Loucy (cell line): Measurements from ENCODE around the gene GSDME.

ENCODE experiments used
- H2AFZ ChIP-seq: fragments of 200-600 bp; sonication (generic); 2 replicates; pipeline ENCODE4 v1.6.0; 2016; ENCODE audit warnings: antibody characterized with exemption, mild to moderate bottlenecking, low read length, moderate library complexity
- H3F3A ChIP-seq: fragments of 200-600 bp; 2 replicates; pipeline ENCODE4 v1.6.0; 2016; ENCODE audit warnings: antibody characterized with exemption, low read depth, mild to moderate bottlenecking
- H3K27me3 ChIP-seq: fragments of 200-600 bp; sonication (generic); 2 replicates; pipeline ENCODE4 v1.6.1; 2014; ENCODE audit warnings: low read length, mild to moderate bottlenecking; ENCODE audit not compliant: insufficient read depth, poor library complexity, severe bottlenecking
- H3K36me3 ChIP-seq: fragments of 200-600 bp; sonication (generic); 2 replicates; pipeline ENCODE4 v1.6.1; 2016; ENCODE audit warnings: low read length; ENCODE audit not compliant: insufficient read depth
- H3K4me1 ChIP-seq: fragments of 200-600 bp; sonication (generic); 2 replicates; pipeline ENCODE4 v1.5.1; 2014; ENCODE audit warnings: low read length, mild to moderate bottlenecking; ENCODE audit not compliant: insufficient read depth, poor library complexity, severe bottlenecking
- H3K4me2 ChIP-seq: fragments of 200-600 bp; sonication (generic); 2 replicates; pipeline ENCODE4 v1.6.0; 2014; ENCODE audit warnings: antibody characterized with exemption, low read length, low read depth, mild to moderate bottlenecking; ENCODE audit not compliant: poor library complexity, severe bottlenecking
- H3K4me3 ChIP-seq: fragments of 200-600 bp; sonication (generic); 2 replicates; pipeline ENCODE4 v1.5.1; 2014; ENCODE audit warnings: low read length, mild to moderate bottlenecking, mixed read lengths; ENCODE audit not compliant: poor library complexity, severe bottlenecking
- H3K79me2 ChIP-seq: fragments of 200-600 bp; sonication (generic); 2 replicates; pipeline ENCODE4 v1.6.1; 2014; ENCODE audit warnings: low read length; ENCODE audit not compliant: insufficient read depth
- H3K9ac ChIP-seq: fragments of 200-600 bp; sonication (generic); 2 replicates; pipeline ENCODE4 v1.6.0; 2014; ENCODE audit warnings: mild to moderate bottlenecking, low read depth, low read length, moderate library complexity; ENCODE audit not compliant: poor library complexity, severe bottlenecking
- H3K9me2 ChIP-seq: fragments of 200-600 bp; sonication (generic); replicated peaks from 2 replicates; pipeline ENCODE4 v1.6.1; 2016; ENCODE audit warnings: low read depth, low read length, mixed read lengths
- H3K9me3 ChIP-seq: fragments of 200-600 bp; sonication (generic); 2 replicates; pipeline ENCODE4 v1.6.1; 2014; ENCODE audit warnings: mild to moderate bottlenecking, antibody characterized with exemption, low read length, low read depth; ENCODE audit not compliant: insufficient read depth
- H4K20me1 ChIP-seq: fragments of 200-600 bp; sonication (generic); 2 replicates; pipeline ENCODE4 v1.6.0; 2014; ENCODE audit warnings: antibody characterized with exemption, low read length, mild to moderate bottlenecking; ENCODE audit not compliant: insufficient read depth, poor library complexity, severe bottlenecking
- CTCF ChIP-seq: fragments of 200-600 bp; sonication (generic); conservative IDR thresholded peaks from 2 replicates; pipeline ENCODE4 v1.5.1; 2014; ENCODE audit warnings: mild to moderate bottlenecking, antibody characterized with exemption, low read length
- EZH2phosphoT487 ChIP-seq: fragments of 200-600 bp; IDR thresholded peaks from 2 replicates; pipeline ENCODE4 v1.6.1; 2018; ENCODE audit warnings: antibody characterized with exemption, mild to moderate bottlenecking, moderate library complexity, borderline replicate concordance

The GSDME gene

GRCh38 chr7:24709051-24709450, 48.2 kb downstream of the GSDME start:
- Histone ChIP-seq H3K9ac (no peak overlapping the region), H3K4me1 (no peaks in the 10 kb centered on the region), H3K9me2 (no peaks in the 10 kb centered on the region), H4K20me1 (no peaks in the 10 kb centered on the region), H2AFZ (no peak overlapping the region), H3K4me3 (no peak overlapping the region), H3K4me2 (no peak overlapping the region), H3K79me2 (no peaks in the 10 kb centered on the region), H3K27me3 (no peaks in the 10 kb centered on the region), H3K36me3 (no peaks in the 10 kb centered on the region), H3K9me3 (no peaks in the 10 kb centered on the region), H3F3A (no peaks in the 10 kb centered on the region)
- TF ChIP-seq EZH2phosphoT487 (no peak), CTCF (no peak)

DNA sequence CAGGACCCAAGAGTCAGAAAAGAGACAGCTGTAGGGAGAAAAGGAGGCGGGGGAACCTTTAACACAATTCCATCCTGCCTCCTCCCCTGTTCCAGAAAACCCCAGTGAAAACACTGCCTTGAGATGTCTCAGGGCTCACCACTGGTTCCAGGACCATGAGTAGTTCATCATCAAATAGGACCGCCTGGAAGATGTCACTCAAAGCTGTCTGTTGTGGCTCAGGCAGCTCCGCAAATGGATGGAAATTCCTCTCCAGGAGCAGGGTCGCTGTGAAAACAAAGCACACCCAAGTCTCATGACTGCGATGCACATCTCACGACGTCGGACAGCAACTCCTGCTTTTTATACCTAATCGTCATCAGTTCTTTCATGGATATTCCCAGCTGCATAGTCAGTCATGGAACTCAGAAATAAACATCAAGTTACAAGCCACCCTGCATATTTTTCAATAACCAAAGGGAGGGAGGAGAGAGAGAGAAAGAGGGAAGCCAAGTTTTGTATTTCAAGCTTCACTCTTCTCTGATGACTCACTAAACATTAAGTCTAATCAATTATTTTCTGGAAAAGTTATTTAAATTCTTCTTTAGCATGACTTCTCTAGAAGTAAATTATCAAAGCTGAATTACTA, 49.2 kb downstream of the GSDME start:
- H2AFZ ChIP-seq = no peak overlapping the region
- no peaks in the 10 kb centered on the region for H3K79me2 ChIP-seq
- no peaks in the 10 kb centered on the region for H3F3A ChIP-seq
- H3K4me1 ChIP-seq = no peaks in the 10 kb centered on the region
- TF ChIP-seq EZH2phosphoT487 (no peak), CTCF (no peak)
- no peak overlapping the region for H3K4me2 ChIP-seq
- H3K9me3 ChIP-seq = no peaks in the 10 kb centered on the region
- no peaks in the 10 kb centered on the region for H3K36me3 ChIP-seq
- H4K20me1 ChIP-seq = no peaks in the 10 kb centered on the region
- H3K27me3 ChIP-seq = no peaks in the 10 kb centered on the region
- H3K4me3 ChIP-seq = no peak overlapping the region
- H3K9ac ChIP-seq = no peak overlapping the region
- no peaks in the 10 kb centered on the region for H3K9me2 ChIP-seq

GRCh38 chr7:24706211-24707170, 50.8 kb downstream of the GSDME start:
- Histone ChIP-seq H3K27me3 (no peaks in the 10 kb centered on the region), H3K9ac (no peak overlapping the region), H3K4me1 (no peaks in the 10 kb centered on the region), H3K36me3 (no peaks in the 10 kb centered on the region), H3K9me2 (no peaks in the 10 kb centered on the region), H3K79me2 (no peaks in the 10 kb centered on the region), H3F3A (no peaks in the 10 kb centered on the region), H4K20me1 (no peaks in the 10 kb centered on the region), H3K4me2 (no peak overlapping the region), H3K9me3 (no peaks in the 10 kb centered on the region), H2AFZ (no peak overlapping the region), H3K4me3 (no peak overlapping the region)
- TF ChIP-seq CTCF (no peak), EZH2phosphoT487 (no peak)
